ENCODE results near the gene ARHGDIA.

The ARHGDIA gene

GRCh38 chr17:81821603-81822311 lies 49.4 kb downstream of the ARHGDIA start:
- peak; percentile 36 to 48 for DNase-seq

GRCh38 chr17:81821147-81821546 lies 50.0 kb downstream of the ARHGDIA start:
- DNase-seq, result no peak

- no peak for DNase-seq
Observed at GRCh38 chr17:81819708-81820107, 51.4 kb downstream of the ARHGDIA start.

- no peak for DNase-seq
Observed at GRCh38 chr17:81817758-81818147, 53.4 kb downstream of the ARHGDIA start.

Data from activated CD4-positive, alpha-beta T cell treated with anti-CD3 and anti-CD28 coated beads, Interleukin-2, amount 50 U/mL, for 48 hours (primary cell).